T-cell (primary cell): ENCODE results near the gene CSK. TPM values are rescaled to one million over a fixed set of nuclear protein-coding genes. Genes with fewer than 3 reads are reported as not detected.

Experiments
- ATAC-seq, 4 experiments: fragments of 200-7000 bp in 3 of 4; fragments of 150-1000 bp in 1 of 4; cut with Tn5 transposase; replicated peaks in 1 of 4; 1 replicate in 3 of 4; 2 replicates in 1 of 4; pipeline ENCODE4 v1.10.0; 2021; ENCODE audit warnings: moderate library complexity in 3 of 4, mild to moderate bottlenecking in 2 of 4, moderate number of reproducible peaks in 1 of 4
- CTCF ChIA-PET, 2 donors: fragments of 300-600 bp; sonication (Branson Sonifier 250); formaldehyde crosslinking; loops; one replicate each; lab custom pipeline; 2022; ENCODE audit warnings: antibody characterized with exemption in 2 of 2; lab: Charles Lee
- POLR2A ChIA-PET, 2 donors: fragments of 300-600 bp; sonication (Branson Sonifier 250); formaldehyde crosslinking; loops; one replicate each; lab custom pipeline; 2022; ENCODE audit warnings: antibody characterized with exemption in 2 of 2; lab: Charles Lee
- DNase-seq, 35 experiments: peaks; one replicate each; pipeline versions ENCODE4 v3.0.0 to v3.0.0-alpha.2; 2013 to 2023
- H3K27ac ChIP-seq: one replicate; pipeline ENCODE4 v1.5.1; 2013; ENCODE audit warnings: low read length
- H3K27me3 ChIP-seq, 2 experiments: replicated peaks in 1 of 2; 1 replicate in 1 of 2; 2 replicates in 1 of 2; pipeline versions ENCODE4 v1.6.1 to v1.7.0; 2013; ENCODE audit warnings: low read length in 1 of 2, mixed read lengths in 1 of 2; ENCODE audit not compliant: control insufficient read depth in 2 of 2, insufficient read depth in 2 of 2; ENCODE audit errors: extremely low read depth in 1 of 2
- H3K36me3 ChIP-seq, 2 donors: 1 replicate in 1 of 2; 2 replicates in 1 of 2; pipeline versions ENCODE4 v1.6.1 to v1.7.0; 2013; ENCODE audit warnings: low read length in 1 of 2; ENCODE audit not compliant: control insufficient read depth in 2 of 2, insufficient read depth in 1 of 2; ENCODE audit errors: extremely low read depth in 1 of 2
- H3K4me1 ChIP-seq, 2 experiments: 1 replicate in 1 of 2; 2 replicates in 1 of 2; pipeline versions ENCODE4 v1.6.1 to v1.7.0; 2013; ENCODE audit warnings: low read length in 2 of 2, mixed read lengths in 1 of 2; ENCODE audit not compliant: insufficient read depth in 2 of 2, control insufficient read depth in 1 of 2; ENCODE audit errors: extremely low read depth in 1 of 2
- H3K4me3 ChIP-seq, 2 donors: 1 replicate in 1 of 2; 2 replicates in 1 of 2; pipeline versions ENCODE4 v1.5.1 to v1.7.0; 2013; ENCODE audit warnings: mild to moderate bottlenecking in 2 of 2, low read length in 1 of 2, moderate library complexity in 1 of 2; ENCODE audit not compliant: control insufficient read depth in 1 of 2; ENCODE audit errors: extremely low read depth in 1 of 2
- H3K9me3 ChIP-seq: 2 replicates; pipeline ENCODE4 v1.7.0; 2013
- H3K27ac Mint-ChIP-seq, 2 donors: one replicate each; pipeline ENCODE4 v1.8.0; 2020 to 2021; ENCODE audit warnings: mild to moderate bottlenecking in 2 of 2, mixed read lengths in 2 of 2
- H3K27me3 Mint-ChIP-seq, 2 donors: one replicate each; pipeline ENCODE4 v1.8.0; 2021 to 2022; ENCODE audit warnings: mixed read lengths in 2 of 2
- H3K36me3 Mint-ChIP-seq: one replicate; pipeline ENCODE4 v1.8.0; 2021; ENCODE audit warnings: mixed read lengths
- H3K4me1 Mint-ChIP-seq, 3 donors: one replicate each; pipeline ENCODE4 v1.8.0; 2020 to 2022; ENCODE audit warnings: mixed read lengths in 3 of 3, mild to moderate bottlenecking in 1 of 3
- H3K4me3 Mint-ChIP-seq, 3 donors: one replicate each; pipeline ENCODE4 v1.8.0; 2020 to 2022; ENCODE audit warnings: mild to moderate bottlenecking in 3 of 3, mixed read lengths in 3 of 3, moderate library complexity in 3 of 3
- H3K9me3 Mint-ChIP-seq, 3 donors: one replicate each; pipeline ENCODE4 v1.8.0; 2020 to 2022; ENCODE audit warnings: mixed read lengths in 3 of 3
- WGBS: methylation state at CpG from one replicate; pipeline ENCODE4 v1.1.5; 2013; ENCODE audit warnings: missing lambda C conversion rate; ENCODE audit not compliant: insufficient coverage; 5-methylcytosine and 5-hydroxymethylcytosine counted together
- total RNA-seq, 35 experiments: library from RNA in 6 of 35; stranded (reverse) in 6 of 35; fragments of 120-200 nt in 1 of 35; gene quantifications; one replicate each; pipeline versions ENCODE4 v1.2.1 to v1.2.4 and lab custom pipeline; 2013 to 2026

CSK gene
- total RNA-seq, 5 donors from 2014 or later (not counting 1 experiment from before 2014, with no cell fraction given): 198 to 296 (median 271) TPM

GRCh38 chr15:74787251-74788041 lies 5.6 kb downstream of the CSK start:
- POLR2A ChIA-PET: interaction anchor here (0.5 to 1.9 kb wide), 8 partner anchors 8 to 82 kb away, joined by 3 to 15 read pairs (median 4); no protein-coding TSS in a partner anchor
- peak overlapping the region; percentile 93 for H3K27ac ChIP-seq
- ATAC-seq (peak; percentile 76 to 81 (median 76)), DNase-seq (peak; percentile 81 to 96 (median 91))
- peaks cover 0 to 31% of the 10 kb centered on the region in 2 donors for H3K36me3 ChIP-seq
- CTCF ChIA-PET: interaction anchor here (0.5 to 3.3 kb wide), 21 partner anchors 10 to 656 kb away, joined by 3 to 93 read pairs (median 5); partner anchors contain the start of genes RPP25 (in 1 of the 2) and SCAMP5 (in 1 of the 2)
- peaks cover 55 to 91% of the 10 kb centered on the region in 2 experiments for H3K4me1 ChIP-seq
- under 1% methylated on average over 10 of the region's 13 CpGs for WGBS
- H3K27me3 Mint-ChIP-seq: no peaks in the 10 kb centered on the region
- peak overlapping the region; percentile 84 to 93 (median 93) for H3K4me3 Mint-ChIP-seq
- H3K4me1 Mint-ChIP-seq: peaks cover 86 to 90% (median 87%) of the 10 kb centered on the region in 3 donors
- peaks cover 14% of the 10 kb centered on the region for H3K36me3 Mint-ChIP-seq
- H3K4me3 ChIP-seq: peak overlapping the region; percentile 90 to 95
- no peaks in the 10 kb centered on the region for H3K27me3 ChIP-seq
- H3K27ac Mint-ChIP-seq: peak overlapping the region; percentile 99 to 100
- H3K9me3 Mint-ChIP-seq: no peaks in the 10 kb centered on the region
- H3K9me3 ChIP-seq: no peaks in the 10 kb centered on the region

- Mint-ChIP-seq H3K9me3 (no peaks in the 10 kb centered on the region), H3K27me3 (no peaks in the 10 kb centered on the region), H3K36me3 (peaks cover 14% of the 10 kb centered on the region), H3K4me1 (peaks cover 93 to 97% (median 94%) of the 10 kb centered on the region in 3 donors), H3K27ac (peak overlapping the region; percentile 99 to 100), H3K4me3 (peak overlapping the region; percentile 84 to 93 (median 93))
- Histone ChIP-seq H3K27me3 (no peaks in the 10 kb centered on the region), H3K4me3 (peak overlapping the region; percentile 90 to 95), H3K4me1 (peaks cover 62 to 95% of the 10 kb centered on the region in 2 experiments), H3K27ac (peak overlapping the region; percentile 93), H3K9me3 (no peaks in the 10 kb centered on the region), H3K36me3 (peaks cover 0 to 37% of the 10 kb centered on the region in 2 donors)
- CTCF ChIA-PET: interaction anchor here (0.5 to 3.3 kb wide), 17 partner anchors 9 to 207 kb away, joined by 3 to 93 read pairs (median 5); partner anchors contain the start of genes RPP25 (in 1 of the 2) and SCAMP5 (in 1 of the 2)
- 0% methylated on average over 3 of the region's 7 CpGs for WGBS
- POLR2A ChIA-PET: interaction anchor here (0.5 to 1.9 kb wide), 6 partner anchors 9 to 657 kb away, joined by 3 to 15 read pairs (median 6); no protein-coding TSS in a partner anchor
- ATAC-seq: no peak
- peak in 2 of 35 experiments; percentile 11 to 46 for DNase-seq
Measured at GRCh38 chr15:74788042-74788682, 6.3 kb downstream of the CSK start.

- Histone ChIP-seq H3K4me3 (peak overlapping the region; percentile 90 to 95), H3K4me1 (peaks cover 66 to 95% of the 10 kb centered on the region in 2 experiments), H3K27ac (peak overlapping the region; percentile 93), H3K36me3 (peaks cover 0 to 37% of the 10 kb centered on the region in 2 donors), H3K9me3 (no peaks in the 10 kb centered on the region), H3K27me3 (no peaks in the 10 kb centered on the region)
- peak overlapping the region; percentile 99 to 100 for H3K27ac Mint-ChIP-seq
- ChIA-PET CTCF (interaction anchor here (0.8 to 3.3 kb wide), 12 partner anchors 8 to 207 kb away, joined by 3 to 93 read pairs (median 8); partner anchors contain the start of gene SCAMP5 (in 1 of the 2)), POLR2A (interaction anchor here (0.5 to 1.9 kb wide), 3 partner anchors 8 to 657 kb away, joined by 3 to 15 read pairs (median 6); no protein-coding TSS in a partner anchor)
- ATAC-seq (peak; percentile 3 to 26 (median 11)), DNase-seq (peak in 31 of 35 experiments; percentile 33 to 73 (median 52))
- 0% methylated on average over 4 of the region's 9 CpGs for WGBS
- H3K4me3 Mint-ChIP-seq: peak overlapping the region; percentile 84 to 93 (median 93)
- H3K9me3 Mint-ChIP-seq: no peaks in the 10 kb centered on the region
- H3K27me3 Mint-ChIP-seq: no peaks in the 10 kb centered on the region
- peaks cover 14% of the 10 kb centered on the region for H3K36me3 Mint-ChIP-seq
- peaks cover 94 to 97% (median 95%) of the 10 kb centered on the region in 3 donors for H3K4me1 Mint-ChIP-seq
Measured at GRCh38 chr15:74788683-74789151, 6.8 kb downstream of the CSK start.

GRCh38 chr15:74789171-74789631 lies 7.3 kb downstream of the CSK start:
- H3K36me3 Mint-ChIP-seq: peaks cover 14% of the 10 kb centered on the region
- CTCF ChIA-PET: interaction anchor here in 1 of 2 donors (1.8 kb wide), 1 partner anchor 18 kb away, joined by 9 read pairs; no protein-coding TSS in a partner anchor
- no peaks in the 10 kb centered on the region for H3K27me3 ChIP-seq

GRCh38 chr15:74789741-74790079 lies 7.8 kb downstream of the CSK start:
- H3K9me3 ChIP-seq: no peaks in the 10 kb centered on the region
- WGBS: 4% methylated on average over 3 of the region's 3 CpGs
- H3K4me1 ChIP-seq: peaks cover 71 to 95% of the 10 kb centered on the region in 2 experiments
- peak overlapping the region; percentile 93 for H3K27ac ChIP-seq
- no peaks in the 10 kb centered on the region for H3K27me3 ChIP-seq
- H3K4me3 ChIP-seq: peak overlapping the region; percentile 90 to 95
- Mint-ChIP-seq H3K9me3 (no peaks in the 10 kb centered on the region), H3K4me1 (peaks cover 92 to 95% (median 95%) of the 10 kb centered on the region in 3 donors), H3K4me3 (peak overlapping the region; percentile 84 to 93 (median 93)), H3K27me3 (no peaks in the 10 kb centered on the region), H3K36me3 (peaks cover 14% of the 10 kb centered on the region), H3K27ac (peak overlapping the region; percentile 99 to 100)
- DNase-seq: peak in 1 of 35 experiments; percentile 7
- H3K36me3 ChIP-seq: peaks cover 0 to 37% of the 10 kb centered on the region in 2 donors
- ChIA-PET POLR2A (interaction anchor here in 1 of 2 donors (0.6 kb wide), 1 partner anchor 16 kb away, joined by 5 read pairs; no protein-coding TSS in a partner anchor), CTCF (interaction anchor here in 1 of 2 donors (1.0 to 1.8 kb wide), 2 partner anchors 10 to 19 kb away, joined by 4 to 9 read pairs; no protein-coding TSS in a partner anchor)
- ATAC-seq: no peak

More at GRCh38 chr15:74789171-74789631, 7.3 kb downstream of the CSK start:
- H3K27ac ChIP-seq: peak overlapping the region; percentile 93
- DNase-seq: peak in 8 of 35 experiments; percentile 32 to 58 (median 38)
- H3K4me3 ChIP-seq: peak overlapping the region; percentile 90 to 95
- no peaks in the 10 kb centered on the region for H3K27me3 Mint-ChIP-seq
- H3K9me3 Mint-ChIP-seq: no peaks in the 10 kb centered on the region
- peaks cover 0 to 37% of the 10 kb centered on the region in 2 donors for H3K36me3 ChIP-seq
- H3K27ac Mint-ChIP-seq: peak overlapping the region; percentile 99 to 100
- POLR2A ChIA-PET: interaction anchor here in 1 of 2 donors (1.1 kb wide), 1 partner anchor 8 kb away, joined by 3 read pairs; no protein-coding TSS in a partner anchor
- WGBS: 1% methylated on average over 14 of the region's 14 CpGs
- no peak for ATAC-seq
- peaks cover 93 to 95% (median 94%) of the 10 kb centered on the region in 3 donors for H3K4me1 Mint-ChIP-seq
- peak overlapping the region; percentile 84 to 93 (median 93) for H3K4me3 Mint-ChIP-seq
- peaks cover 66 to 95% of the 10 kb centered on the region in 2 experiments for H3K4me1 ChIP-seq
- H3K9me3 ChIP-seq: no peaks in the 10 kb centered on the region
